H1 (cell line): ENCODE results near the gene RFT1. TPM values are rescaled to one million over a fixed set of nuclear protein-coding genes. Genes with fewer than 3 reads are reported as not detected.

ENCODE experiments used
- CTCF ChIA-PET: fragments of 300-600 bp; sonication (Branson Sonifier 250); formaldehyde crosslinking; loops from one replicate; lab custom pipeline; 2021; ENCODE audit not compliant: partially characterized antibody; lab: Charles Lee
- POLR2A ChIA-PET: fragments of 300-600 bp; sonication (Branson Sonifier 250); formaldehyde crosslinking; loops from one replicate; lab custom pipeline; 2021; ENCODE audit warnings: inconsistent platforms; ENCODE audit not compliant: partially characterized antibody; lab: Charles Lee
- DNase-seq, 2 experiments: peaks; one replicate each; pipeline versions ENCODE4 v3.0.0 to v3.0.0-alpha.2; 2010 to 2022; ENCODE audit warnings: low spot score in 2 of 2, low read depth in 1 of 2, mixed read lengths in 1 of 2
- FAIRE-seq: peaks from 2 replicates; lab custom pipeline; 2011; peaks lifted over from hg19 to GRCh38; lab: Jason Lieb, UNC
- H2AFZ ChIP-seq: 2 replicates; pipeline ENCODE4 v1.8.1; 2012; ENCODE audit warnings: low read length, inconsistent platforms
- H2AK5ac ChIP-seq: 2 replicates; pipeline ENCODE4 v1.6.1; 2013; ENCODE audit warnings: low read depth, low read length
- H2BK120ac ChIP-seq: replicated peaks from 2 replicates; pipeline ENCODE3; 2013; ENCODE audit warnings: low read depth, low read length, inconsistent platforms
- H2BK12ac ChIP-seq: 2 replicates; pipeline ENCODE4 v1.6.1; 2013; ENCODE audit warnings: low read depth, low read length
- H2BK15ac ChIP-seq: 2 replicates; pipeline ENCODE4 v1.6.1; 2013; ENCODE audit warnings: low read length
- H2BK20ac ChIP-seq: 2 replicates; pipeline ENCODE4 v1.6.1; 2013; ENCODE audit warnings: low read length
- H2BK5ac ChIP-seq: 2 replicates; pipeline ENCODE4 v1.6.1; 2013; ENCODE audit warnings: low read depth, low read length
- H3K14ac ChIP-seq: 2 replicates; pipeline ENCODE4 v1.6.1; 2013; ENCODE audit warnings: inconsistent platforms; ENCODE audit not compliant: insufficient read length
- H3K18ac ChIP-seq: 2 replicates; pipeline ENCODE4 v1.6.1; 2013; ENCODE audit warnings: low read length; ENCODE audit errors: extremely low read depth
- H3K23ac ChIP-seq: 2 replicates; pipeline ENCODE4 v1.6.1; 2013; ENCODE audit warnings: inconsistent platforms; ENCODE audit not compliant: insufficient read length
- H3K23me2 ChIP-seq: 2 replicates; pipeline ENCODE4 v1.6.1; 2013; ENCODE audit warnings: low read depth, low read length
- H3K27ac ChIP-seq: 2 replicates; pipeline ENCODE4 v1.6.1; 2011; ENCODE audit warnings: low read depth, low read length, inconsistent platforms
- H3K27me3 ChIP-seq, 4 experiments: replicated peaks in 1 of 4; 1 replicate in 1 of 4; 2 replicates in 3 of 4; pipeline versions ENCODE4 v1.6.1 to v1.8.1; 2011 to 2013; ENCODE audit warnings: low read length in 3 of 4, mild to moderate bottlenecking in 3 of 4, inconsistent platforms in 2 of 4, mixed read lengths in 2 of 4, moderate library complexity in 1 of 4; ENCODE audit not compliant: control insufficient read depth in 3 of 4, insufficient read depth in 3 of 4; ENCODE audit errors: extremely low read depth in 1 of 4
- H3K36me3 ChIP-seq, 4 experiments: 2 replicates each; pipeline versions ENCODE4 v1.6.1 to v1.8.1; 2011 to 2013; ENCODE audit warnings: mild to moderate bottlenecking in 4 of 4, low read length in 3 of 4, moderate library complexity in 2 of 4, control low read depth in 1 of 4, inconsistent platforms in 1 of 4; ENCODE audit not compliant: insufficient read depth in 4 of 4, control insufficient read depth in 2 of 4
- H3K4ac ChIP-seq: replicated peaks from 2 replicates; pipeline ENCODE3; 2013; ENCODE audit warnings: low read length, low read depth, mixed read lengths, inconsistent platforms; ENCODE audit not compliant: insufficient read length
- H3K4me1 ChIP-seq, 4 experiments: replicated peaks in 1 of 4; 1 replicate in 1 of 4; 2 replicates in 3 of 4; pipeline versions ENCODE4 v1.6.1 to v1.8.1; 2011 to 2013; ENCODE audit warnings: low read length in 3 of 4, inconsistent platforms in 2 of 4, mixed read lengths in 1 of 4; ENCODE audit not compliant: insufficient read depth in 4 of 4, control insufficient read depth in 3 of 4
- H3K4me2 ChIP-seq, 2 experiments: 2 replicates each; pipeline versions ENCODE4 v1.6.1 to v1.8.1; 2011 to 2013; ENCODE audit warnings: low read depth in 2 of 2, low read length in 2 of 2, control low read depth in 1 of 2, inconsistent platforms in 1 of 2, mild to moderate bottlenecking in 1 of 2; ENCODE audit not compliant: insufficient read depth in 1 of 2
- H3K4me3 ChIP-seq, 4 experiments: fragments of 200-600, 300-600 bp in 1 of 4; sonication (generic), shearing (Covaris generic), sonication (Bioruptor Twin) in 1 of 4; 2 replicates each; pipeline versions ENCODE4 v1.5.1 to v1.8.1; 2011 to 2016; ENCODE audit warnings: low read length in 4 of 4, low read depth in 3 of 4, control low read depth in 2 of 4, inconsistent platforms in 2 of 4, mild to moderate bottlenecking in 2 of 4, mixed read lengths in 1 of 4, moderate library complexity in 1 of 4; ENCODE audit not compliant: insufficient read depth in 2 of 4; ENCODE audit errors: extremely low read depth in 1 of 4
- H3K56ac ChIP-seq: replicated peaks from 2 replicates; pipeline ENCODE3; 2013; ENCODE audit warnings: low read depth, mild to moderate bottlenecking, mixed read lengths, low read length, inconsistent platforms; ENCODE audit not compliant: insufficient read length
- H3K79me1 ChIP-seq: 2 replicates; pipeline ENCODE4 v1.6.1; 2013; ENCODE audit warnings: low read depth, low read length, control low read depth
- H3K79me2 ChIP-seq, 2 experiments: 2 replicates each; pipeline versions ENCODE4 v1.6.1 to v1.8.1; 2012 to 2013; ENCODE audit warnings: low read length in 2 of 2, mild to moderate bottlenecking in 2 of 2, inconsistent platforms in 1 of 2; ENCODE audit not compliant: insufficient read depth in 2 of 2, control insufficient read depth in 1 of 2
- H3K9ac ChIP-seq, 4 experiments: replicated peaks in 1 of 4; 1 replicate in 1 of 4; 2 replicates in 3 of 4; pipeline versions ENCODE4 v1.6.1 to v1.8.1; 2011 to 2013; ENCODE audit warnings: low read depth in 3 of 4, low read length in 3 of 4, control low read depth in 2 of 4, mild to moderate bottlenecking in 2 of 4, moderate library complexity in 2 of 4, inconsistent platforms in 1 of 4; ENCODE audit errors: extremely low read depth in 1 of 4
- H3K9me3 ChIP-seq, 2 experiments: 2 replicates each; pipeline versions ENCODE4 v1.6.1 to v1.8.1; 2012 to 2013; ENCODE audit warnings: mild to moderate bottlenecking in 2 of 2, moderate library complexity in 2 of 2, control low read depth in 1 of 2, inconsistent platforms in 1 of 2, low read depth in 1 of 2, low read length in 1 of 2, mixed read lengths in 1 of 2; ENCODE audit not compliant: insufficient read depth in 2 of 2
- H4K20me1 ChIP-seq, 2 experiments: replicated peaks in 1 of 2; 2 replicates each; pipeline versions ENCODE3 to v1.8.1; 2011 to 2013; ENCODE audit warnings: inconsistent platforms in 2 of 2, low read length in 2 of 2, mild to moderate bottlenecking in 1 of 2; ENCODE audit not compliant: insufficient read depth in 2 of 2, control insufficient read depth in 1 of 2
- H4K5ac ChIP-seq: 2 replicates; pipeline ENCODE4 v1.6.1; 2013; ENCODE audit warnings: low read length, low read depth, mixed read lengths, inconsistent platforms; ENCODE audit not compliant: insufficient read length
- H4K8ac ChIP-seq: 2 replicates; pipeline ENCODE4 v1.8.0; 2013; ENCODE audit warnings: mild to moderate bottlenecking, moderate library complexity, low read length, inconsistent platforms; ENCODE audit not compliant: insufficient read depth; ENCODE audit errors: extremely low read depth
- H4K91ac ChIP-seq: replicated peaks from 2 replicates; pipeline ENCODE3; 2013; ENCODE audit warnings: low read length, mixed read lengths, inconsistent platforms; ENCODE audit not compliant: insufficient read length
- BACH1 ChIP-seq: IDR thresholded peaks from 2 replicates; pipeline ENCODE4 v1.6.1; 2012; ENCODE audit warnings: low read length, improper control_type of control experiment
- CBX8 ChIP-seq: fragments of 300-800, 300-1000 bp; sonication (generic); IDR thresholded peaks from 2 replicates; pipeline ENCODE4 v1.7.1; 2016; ENCODE audit warnings: low read depth, low read length, borderline replicate concordance
- CHD2 ChIP-seq: IDR thresholded peaks from 2 replicates; pipeline ENCODE4 v1.6.1; 2012; ENCODE audit warnings: low read length, improper control_type of control experiment
- CREB1 ChIP-seq: IDR thresholded peaks from 2 replicates; pipeline ENCODE4 v1.6.1; 2012; ENCODE audit warnings: inconsistent platforms
- EGR1 ChIP-seq: IDR thresholded peaks from 2 replicates; pipeline ENCODE4 v1.6.1; 2011; ENCODE audit warnings: low read depth, low read length, borderline replicate concordance
- EP300 ChIP-seq, 2 experiments: IDR thresholded peaks; 1 replicate in 1 of 2; 2 replicates in 1 of 2; pipeline ENCODE4 v1.6.1; 2011 to 2012; ENCODE audit warnings: low read depth in 2 of 2, low read length in 2 of 2, mild to moderate bottlenecking in 2 of 2, borderline replicate concordance in 1 of 2, inconsistent platforms in 1 of 2, moderate library complexity in 1 of 2
- KDM4A ChIP-seq: IDR thresholded peaks from one replicate; pipeline ENCODE4 v1.7.1; 2012; ENCODE audit warnings: low read depth, mild to moderate bottlenecking, moderate library complexity, low read length, inconsistent platforms; ENCODE audit not compliant: severe bottlenecking
- PHF8 ChIP-seq: fragments of 200-600 bp; sonication (generic); conservative IDR thresholded peaks from 2 replicates; pipeline ENCODE4 v1.7.1; 2012; ENCODE audit warnings: low read depth, mild to moderate bottlenecking, inconsistent platforms, low read length, moderate library complexity
- POU5F1 ChIP-seq: IDR thresholded peaks from 2 replicates; pipeline ENCODE4 v1.6.1; 2011; ENCODE audit warnings: low read depth, mild to moderate bottlenecking, low read length, moderate library complexity
- SP2 ChIP-seq: IDR thresholded peaks from 2 replicates; pipeline ENCODE4 v1.6.1; 2012; ENCODE audit warnings: mild to moderate bottlenecking, low read length, inconsistent platforms
- TAF1 ChIP-seq: IDR thresholded peaks from 2 replicates; pipeline ENCODE4 v1.6.1; 2011; ENCODE audit warnings: mild to moderate bottlenecking, low read depth, low read length
- TEAD4 ChIP-seq: IDR thresholded peaks from 2 replicates; pipeline ENCODE4 v1.6.1; 2012; ENCODE audit warnings: low read depth, low read length, inconsistent platforms, mixed read lengths
- WGBS, 2 experiments: shearing (Covaris generic) in 1 of 2; methylation state at CpG; one replicate each; pipeline versions ENCODE4 v1.1.6 to v1.1.7; 2013 to 2015; ENCODE audit warnings: low lambda C conversion rate in 2 of 2, mixed read lengths in 2 of 2, inconsistent platforms in 1 of 2, low coverage in 1 of 2, missing lambda C conversion rate in 1 of 2; ENCODE audit not compliant: insufficient replicate concordance in 2 of 2, insufficient coverage in 1 of 2, insufficient read length in 1 of 2; ENCODE audit errors: extremely low coverage in 1 of 2, missing lambda C conversion rate in 1 of 2; 5-methylcytosine and 5-hydroxymethylcytosine counted together
- polyA plus RNA-seq, 7 experiments: library from polyadenylated mRNA; depleted of rRNA in 3 of 7; stranded (reverse) in 5 of 7; unstranded in 2 of 7; fragments of >200 nt in 5 of 7; fragments of 200-250 nt in 2 of 7; gene quantifications; 1 replicate in 5 of 7; 2 replicates in 1 of 7; 4 replicates in 1 of 7; pipeline versions ENCODE4 v1.2.1 to v1.2.3, GENCODE V29; 2011 to 2013; ENCODE audit warnings: missing spikeins in 2 of 7, mixed read lengths in 2 of 7
- total RNA-seq: library from RNA; stranded (reverse); fragmentation: NEBNext Ultra II Directional; extraction: Animal tissue kit (Norgen Biotek cat#: 25700); gene quantifications from 2 replicates; pipeline ENCODE4 v1.2.1, GENCODE V29; 2021

The RFT1 gene
- total and polyA plus RNA-seq, 2 of the 8 experiments (the other 6 are each of a cell fraction or from before 2014, with no cell fraction given): 27.7 to 42.4 TPM

GRCh38 chr3:53044711-53045517, 85.3 kb downstream of the RFT1 start:
- H2BK5ac ChIP-seq: no peak overlapping the region
- 0 out of 2 replicates have a peak overlapping the region, but pooled peaks have one; percentile 55 for H3K18ac ChIP-seq
- H2BK15ac ChIP-seq: no peak overlapping the region
- H4K20me1 ChIP-seq: no peaks in the 10 kb centered on the region
- no peak overlapping the region for H3K56ac ChIP-seq
- no peak overlapping the region for H3K4ac ChIP-seq
- peaks cover 0 to 22% (median 8%) of the 10 kb centered on the region in 4 experiments; a peak in 5 of 7 replicates for H3K27me3 ChIP-seq
- peaks cover 4% of the 10 kb centered on the region; the same call in 1 of the 2 replicates for H3K23me2 ChIP-seq
- peak overlapping the region; percentile 45 to 79 (median 62); a peak in 6 of 7 replicates for H3K9ac ChIP-seq
- H3K4me1 ChIP-seq: peaks cover 2 to 7% (median 4%) of the 10 kb centered on the region in 4 experiments; a peak in 5 of 7 replicates
- H2AFZ ChIP-seq: peak overlapping the region; percentile 43; the same call in 1 of the 2 replicates
- ChIA-PET POLR2A (interaction anchor here (0.6 to 1.6 kb wide), 6 partner anchors 10 to 162 kb away, joined by 3 to 6 read pairs (median 4); no protein-coding TSS in a partner anchor), CTCF (interaction anchor here (1.4 to 1.7 kb wide), 2 partner anchors 9 to 28 kb away, joined by 4 read pairs; no protein-coding TSS in a partner anchor)
- no peak overlapping the region for H4K5ac ChIP-seq
- H4K8ac ChIP-seq: peak overlapping the region; percentile 72; the same call in 1 of the 2 replicates
- FAIRE-seq (peak; percentile 13), DNase-seq (peak in 1 of 2 experiments; percentile 65)
- WGBS, 2 experiments: 3% methylated on average over 45 of the region's 101 CpGs; no CpG with 5 or more reads in 1 of the 2 experiments
- H3K27ac ChIP-seq: no peak overlapping the region
- no peak overlapping the region for H2AK5ac ChIP-seq
- H2BK20ac ChIP-seq: no peak overlapping the region
- H2BK12ac ChIP-seq: no peak overlapping the region
- H3K23ac ChIP-seq: no peak overlapping the region
- H4K91ac ChIP-seq: no peak overlapping the region
- H3K36me3 ChIP-seq: no peaks in the 10 kb centered on the region
- H2BK120ac ChIP-seq: no peak overlapping the region
- no peak overlapping the region for H3K14ac ChIP-seq
- no peaks in the 10 kb centered on the region for H3K9me3 ChIP-seq
- peak overlapping the region; percentile 88 to 92 for H3K4me2 ChIP-seq
- H3K79me1 ChIP-seq: no peaks in the 10 kb centered on the region
- peak overlapping the region; percentile 72 to 90 (median 80) for H3K4me3 ChIP-seq
- peaks cover 0 to 41% of the 10 kb centered on the region in 2 experiments; a peak in 2 of 4 replicates for H3K79me2 ChIP-seq
- TF ChIP-seq TEAD4 (no peak), CHD2 (no peak), SP2 (no peak), EP300 (IDR thresholded peaks at IDR 0.05; ENCODE audit: borderline replicate concordance in 1 of 2, low read depth in 2 of 2, low read length in 2 of 2) (no peak), POU5F1 (no peak), PHF8 (peak; percentile 49; the same call in 1 of the 2 replicates), CREB1 (no peak), BACH1 (no peak), EGR1 (no peak), CBX8 (no peak), TAF1 (0 out of 2 replicates have a peak, but pooled peaks have one; percentile 17), KDM4A (no peak)
